Neuronal stem cell (in vitro differentiated cells): ENCODE data around the gene ADISSP.

Experiments used
- DNase-seq: peaks from one replicate; pipeline ENCODE4 v3.0.0-alpha.2; 2013; ENCODE audit warnings: low spot score
- H2AFZ ChIP-seq: one replicate; pipeline ENCODE4 v1.6.1; 2013; ENCODE audit warnings: mild to moderate bottlenecking, low read length, inconsistent platforms
- H2AK5ac ChIP-seq: 2 replicates; pipeline ENCODE4 v1.6.1; 2013; ENCODE audit warnings: low read depth, mild to moderate bottlenecking, inconsistent platforms, low read length, moderate library complexity, mixed read lengths
- H2BK120ac ChIP-seq: 2 replicates; pipeline ENCODE4 v1.6.1; 2013; ENCODE audit warnings: low read depth, mild to moderate bottlenecking, inconsistent platforms, low read length, moderate library complexity, mixed read lengths
- H2BK12ac ChIP-seq: one replicate; pipeline ENCODE4 v1.6.1; 2013; ENCODE audit warnings: low read length, inconsistent platforms
- H2BK15ac ChIP-seq: 2 replicates; pipeline ENCODE4 v1.6.1; 2013; ENCODE audit warnings: mild to moderate bottlenecking, low read length, inconsistent platforms, mixed read lengths
- H2BK5ac ChIP-seq: one replicate; pipeline ENCODE4 v1.6.1; 2013; ENCODE audit warnings: inconsistent platforms, mild to moderate bottlenecking, low read length, moderate library complexity
- H3K14ac ChIP-seq: one replicate; pipeline ENCODE4 v1.6.1; 2013; ENCODE audit warnings: low read length, inconsistent platforms
- H3K18ac ChIP-seq: 2 replicates; pipeline ENCODE4 v1.6.1; 2013; ENCODE audit warnings: low read length, inconsistent platforms
- H3K23ac ChIP-seq: 2 replicates; pipeline ENCODE4 v1.6.1; 2013; ENCODE audit warnings: low read depth, mild to moderate bottlenecking, mixed read lengths, low read length, inconsistent platforms; ENCODE audit not compliant: poor library complexity
- H3K27ac ChIP-seq: replicated peaks from 3 replicates; pipeline ENCODE4 v1.5.1; 2013; ENCODE audit warnings: low read length, inconsistent platforms
- H3K27me3 ChIP-seq, 3 experiments: 2 replicates each; pipeline ENCODE4 v1.6.1; 2013; ENCODE audit warnings: low read length in 3 of 3, mild to moderate bottlenecking in 2 of 3, inconsistent platforms in 1 of 3, low read depth in 1 of 3, mixed read lengths in 1 of 3, moderate library complexity in 1 of 3; ENCODE audit not compliant: control insufficient read depth in 3 of 3, insufficient read depth in 3 of 3
- H3K36me3 ChIP-seq, 2 donors: replicated peaks in 1 of 2; 2 replicates each; pipeline ENCODE4 v1.6.1; 2013; ENCODE audit warnings: low read length in 2 of 2; ENCODE audit not compliant: control insufficient read depth in 2 of 2, insufficient read depth in 2 of 2
- H3K4ac ChIP-seq: 2 replicates; pipeline ENCODE4 v1.6.1; 2013; ENCODE audit warnings: inconsistent platforms, mild to moderate bottlenecking, low read length, moderate library complexity
- H3K4me1 ChIP-seq, 2 donors: 1 replicate in 1 of 2; 2 replicates in 1 of 2; pipeline ENCODE4 v1.6.1; 2013; ENCODE audit warnings: low read length in 2 of 2, low read depth in 1 of 2; ENCODE audit not compliant: control insufficient read depth in 2 of 2, insufficient read depth in 1 of 2
- H3K4me2 ChIP-seq: one replicate; pipeline ENCODE4 v1.6.1; 2013; ENCODE audit warnings: mild to moderate bottlenecking, low read length, inconsistent platforms; ENCODE audit not compliant: insufficient read depth, poor library complexity, severe bottlenecking
- H3K4me3 ChIP-seq, 2 donors: 2 replicates each; pipeline ENCODE4 v1.5.1; 2013; ENCODE audit warnings: low read length in 2 of 2, mild to moderate bottlenecking in 2 of 2, inconsistent platforms in 1 of 2, moderate library complexity in 1 of 2
- H3K79me1 ChIP-seq: one replicate; pipeline ENCODE4 v1.6.1; 2013; ENCODE audit warnings: low read depth, mild to moderate bottlenecking, inconsistent platforms, low read length, moderate library complexity
- H3K9ac ChIP-seq: one replicate; pipeline ENCODE4 v1.6.1; 2013; ENCODE audit warnings: mild to moderate bottlenecking, low read depth, low read length, inconsistent platforms; ENCODE audit not compliant: poor library complexity
- H3K9me3 ChIP-seq, 2 donors: replicated peaks in 1 of 2; 2 replicates each; pipeline versions ENCODE3 to v1.6.1; 2013; ENCODE audit warnings: low read length in 2 of 2, mild to moderate bottlenecking in 2 of 2, inconsistent platforms in 1 of 2, low read depth in 1 of 2, mixed read lengths in 1 of 2, moderate library complexity in 1 of 2; ENCODE audit not compliant: control insufficient read depth in 2 of 2, insufficient read depth in 1 of 2
- H4K8ac ChIP-seq: one replicate; pipeline ENCODE4 v1.6.1; 2013; ENCODE audit warnings: low read depth, mild to moderate bottlenecking, inconsistent platforms, low read length, moderate library complexity
- H4K91ac ChIP-seq: one replicate; pipeline ENCODE4 v1.6.1; 2013; ENCODE audit warnings: low read length, low read depth, mild to moderate bottlenecking, inconsistent platforms; ENCODE audit not compliant: poor library complexity
- WGBS, 2 donors: extraction: QIAGEN DNeasy Blood & Tissue Kit; methylation state at CpG; one replicate each; pipeline ENCODE4 v1.1.7; 2013; ENCODE audit warnings: missing lambda C conversion rate in 2 of 2, mixed read lengths in 1 of 2; ENCODE audit not compliant: insufficient read length in 2 of 2, insufficient replicate concordance in 1 of 2; ENCODE audit errors: extremely low coverage in 2 of 2; 5-methylcytosine and 5-hydroxymethylcytosine counted together

Gene ADISSP

GRCh38 chr20:3786126-3786484, 18.6 kb upstream of the ADISSP start:
- Histone ChIP-seq H2AK5ac (peak overlapping the region; percentile 88), H2BK5ac (peak overlapping the region; percentile 89), H2AFZ (peak overlapping the region; percentile 41), H3K4ac (peak overlapping the region; percentile 97), H3K9ac (peak overlapping the region; percentile 98), H3K4me2 (peak overlapping the region; percentile 94), H3K9me3 (no peaks in the 10 kb centered on the region), H3K27me3 (peaks cover 0 to 1% (median 0%) of the 10 kb centered on the region in 3 experiments), H2BK12ac (peak overlapping the region; percentile 35), H3K27ac (no peak overlapping the region), H2BK15ac (peak overlapping the region; percentile 71), H3K4me3 (peak overlapping the region; percentile 44 to 88), H3K4me1 (peaks cover 0 to 15% of the 10 kb centered on the region in 2 donors), H3K79me1 (peaks cover 11% of the 10 kb centered on the region), H3K18ac (peak overlapping the region; percentile 98), H4K8ac (no peak overlapping the region), H2BK120ac (no peak overlapping the region), H4K91ac (peak overlapping the region; percentile 83), H3K14ac (peak overlapping the region; percentile 100), H3K23ac (peak overlapping the region; percentile 99), H3K36me3 (peaks cover 0 to 4% of the 10 kb centered on the region in 2 donors)
- WGBS, 2 donors = no CpG with 5 or more reads among the region's 35 CpGs
- no peak for DNase-seq

- WGBS, 2 donors = no CpG with 5 or more reads among the region's 79 CpGs
- peak overlapping the region; percentile 97 for H3K4ac ChIP-seq
- H3K23ac ChIP-seq = peak overlapping the region; percentile 99
- peak overlapping the region; percentile 94 for H3K4me2 ChIP-seq
- no peak overlapping the region for H2BK120ac ChIP-seq
- peaks cover 11% of the 10 kb centered on the region for H3K79me1 ChIP-seq
- peak overlapping the region; percentile 89 for H2BK5ac ChIP-seq
- H2BK12ac ChIP-seq = peak overlapping the region; percentile 35
- peak overlapping the region; percentile 98 for H3K9ac ChIP-seq
- peaks cover 0 to 4% of the 10 kb centered on the region in 2 donors for H3K36me3 ChIP-seq
- H3K18ac ChIP-seq = peak overlapping the region; percentile 98
- peak overlapping the region; percentile 83 for H4K91ac ChIP-seq
- peak overlapping the region; percentile 88 for H2AK5ac ChIP-seq
- no peak overlapping the region for H4K8ac ChIP-seq
- H2AFZ ChIP-seq = no peak overlapping the region
- H3K9me3 ChIP-seq = no peaks in the 10 kb centered on the region
- no peak overlapping the region for H3K27ac ChIP-seq
- peaks cover 3 to 17% of the 10 kb centered on the region in 2 donors for H3K4me1 ChIP-seq
- no peak for DNase-seq
- H3K14ac ChIP-seq = no peak overlapping the region
- H3K4me3 ChIP-seq = peak overlapping the region; percentile 44 to 88
- peaks cover 0 to 2% (median 0%) of the 10 kb centered on the region in 3 experiments for H3K27me3 ChIP-seq
- H2BK15ac ChIP-seq = peak overlapping the region; percentile 71
These were observed 17.9 kb upstream of the ADISSP start for GRCh38 chr20:3785240-3786125.

GRCh38 chr20:3784863-3785239, 17.3 kb upstream of the ADISSP start:
- H3K4me3 ChIP-seq = no peak overlapping the region
- no peak overlapping the region for H2BK120ac ChIP-seq
- H3K14ac ChIP-seq = no peak overlapping the region
- H3K23ac ChIP-seq = peak overlapping the region; percentile 66
- no peak overlapping the region for H3K4me2 ChIP-seq
- no peak overlapping the region for H4K8ac ChIP-seq
- no CpG with 5 or more reads among the region's 6 CpGs for WGBS, 2 donors
- no peak overlapping the region for H3K9ac ChIP-seq
- H3K79me1 ChIP-seq = peaks cover 11% of the 10 kb centered on the region
- H2BK15ac ChIP-seq = no peak overlapping the region
- peaks cover 0 to 4% of the 10 kb centered on the region in 2 donors for H3K36me3 ChIP-seq
- H2BK5ac ChIP-seq = no peak overlapping the region
- H3K18ac ChIP-seq = no peak overlapping the region
- H3K27ac ChIP-seq = no peak overlapping the region
- H4K91ac ChIP-seq = no peak overlapping the region
- H2AFZ ChIP-seq = no peak overlapping the region
- H3K4me1 ChIP-seq = peaks cover 3 to 17% of the 10 kb centered on the region in 2 donors
- H3K4ac ChIP-seq = no peak overlapping the region
- H3K9me3 ChIP-seq = no peaks in the 10 kb centered on the region
- H3K27me3 ChIP-seq = peaks cover 0 to 4% (median under 1%) of the 10 kb centered on the region in 3 experiments
- H2AK5ac ChIP-seq = no peak overlapping the region
- H2BK12ac ChIP-seq = no peak overlapping the region
- DNase-seq = no peak

GRCh38 chr20:3784216-3784853, 16.8 kb upstream of the ADISSP start:
- H3K4me3 ChIP-seq = no peak overlapping the region
- H3K27me3 ChIP-seq = peaks cover 0 to 9% (median 5%) of the 10 kb centered on the region in 3 experiments

More at GRCh38 chr20:3784216-3784853, 16.8 kb upstream of the ADISSP start:
- Histone ChIP-seq H3K18ac (no peak overlapping the region), H3K4ac (no peak overlapping the region), H3K4me2 (no peak overlapping the region), H2BK15ac (no peak overlapping the region), H3K14ac (no peak overlapping the region), H2BK12ac (no peak overlapping the region), H3K36me3 (peaks cover 0 to 4% of the 10 kb centered on the region in 2 donors), H2BK5ac (no peak overlapping the region), H3K27ac (no peak overlapping the region), H2AFZ (no peak overlapping the region), H4K8ac (no peak overlapping the region), H4K91ac (no peak overlapping the region), H3K9ac (no peak overlapping the region), H2BK120ac (no peak overlapping the region), H3K4me1 (peaks cover 3 to 17% of the 10 kb centered on the region in 2 donors), H3K9me3 (no peaks in the 10 kb centered on the region), H2AK5ac (no peak overlapping the region), H3K79me1 (peaks cover 11% of the 10 kb centered on the region), H3K23ac (peak overlapping the region; percentile 66)
- no peak for DNase-seq
- no CpG with 5 or more reads among the region's 17 CpGs for WGBS, 2 donors
